Fibroblast of lung (primary cell): ENCODE data around the gene SLC22A14. TPM values are rescaled to one million over a fixed set of nuclear protein-coding genes. Genes with fewer than 3 reads are reported as not detected.

ENCODE experiments used
- DNase-seq, 2 donors: peaks; one replicate each; pipeline versions ENCODE4 v3.0.0 to v3.0.0-alpha.2; 2010; ENCODE audit warnings: low read depth in 2 of 2
- H2AFZ ChIP-seq: 2 replicates; pipeline ENCODE4 v1.5.1; 2012; ENCODE audit warnings: low read length, control low read depth, inconsistent platforms
- H3K27ac ChIP-seq: 2 replicates; pipeline ENCODE4 v1.5.1; 2011; ENCODE audit warnings: low read length, control low read depth; ENCODE audit not compliant: insufficient read depth
- H3K27me3 ChIP-seq: 2 replicates; pipeline ENCODE4 v1.5.1; 2011; ENCODE audit warnings: mild to moderate bottlenecking, low read length; ENCODE audit not compliant: control insufficient read depth, insufficient read depth
- H3K36me3 ChIP-seq: 2 replicates; pipeline ENCODE4 v1.5.1; 2011; ENCODE audit warnings: low read length; ENCODE audit not compliant: control insufficient read depth, insufficient read depth
- H3K4me1 ChIP-seq: 2 replicates; pipeline ENCODE4 v1.5.1; 2011; ENCODE audit warnings: low read length; ENCODE audit not compliant: control insufficient read depth, insufficient read depth; ENCODE audit errors: extremely low read depth
- H3K4me2 ChIP-seq: 2 replicates; pipeline ENCODE4 v1.5.1; 2011; ENCODE audit warnings: low read length, control low read depth; ENCODE audit not compliant: insufficient read depth; ENCODE audit errors: extremely low read depth
- H3K4me3 ChIP-seq, 4 experiments: fragments of 200-600 bp in 1 of 4; sonication (generic) in 1 of 4; replicated peaks in 1 of 4; 2 replicates each; pipeline ENCODE4 v1.5.1; 2011 to 2016; ENCODE audit warnings: low read length in 4 of 4, low read depth in 3 of 4, mild to moderate bottlenecking in 3 of 4, control low read depth in 2 of 4, inconsistent platforms in 1 of 4, mixed read lengths in 1 of 4; ENCODE audit not compliant: insufficient read depth in 1 of 4; ENCODE audit errors: control extremely low read depth in 1 of 4
- H3K79me2 ChIP-seq: 2 replicates; pipeline ENCODE4 v1.5.1; 2012; ENCODE audit warnings: mild to moderate bottlenecking, low read length, inconsistent platforms; ENCODE audit not compliant: control insufficient read depth, insufficient read depth
- H3K9ac ChIP-seq: 2 replicates; pipeline ENCODE4 v1.5.1; 2011; ENCODE audit warnings: mild to moderate bottlenecking, low read length, control low read depth; ENCODE audit not compliant: insufficient read depth
- H3K9me3 ChIP-seq: 2 replicates; pipeline ENCODE4 v1.5.1; 2012; ENCODE audit warnings: low read depth, low read length; ENCODE audit not compliant: control insufficient read depth, insufficient read depth
- H4K20me1 ChIP-seq: 2 replicates; pipeline ENCODE4 v1.5.1; 2011; ENCODE audit warnings: low read length; ENCODE audit not compliant: control insufficient read depth, insufficient read depth; ENCODE audit errors: extremely low read depth
- CTCF ChIP-seq, 2 donors: IDR thresholded peaks in 1 of 2; conservative IDR thresholded peaks in 1 of 2; 1 replicate in 1 of 2; 2 replicates in 1 of 2; pipeline ENCODE4 v1.5.1; 2011 to 2012; ENCODE audit warnings: low read length in 2 of 2, control low read depth in 1 of 2, inconsistent platforms in 1 of 2, low read depth in 1 of 2, mild to moderate bottlenecking in 1 of 2
- EZH2 ChIP-seq: IDR thresholded peaks from 2 replicates; pipeline ENCODE4 v1.5.1; 2012; ENCODE audit warnings: low read length, control low read depth, mild to moderate bottlenecking; ENCODE audit errors: missing control alignments
- polyA plus RNA-seq, 2 donors: library from polyadenylated mRNA; depleted of rRNA in 1 of 2; stranded (reverse) in 1 of 2; unstranded in 1 of 2; fragments of >200 nt; gene quantifications; 2 replicates each; pipeline ENCODE4 v1.2.1, GENCODE V29; 2011 to 2012; ENCODE audit warnings: missing spikeins in 1 of 2
- total RNA-seq: library from RNA; depleted of rRNA; stranded (reverse); fragments of >200 nt; gene quantifications from 2 replicates; pipeline ENCODE4 v1.2.1, GENCODE V29; 2014

Gene SLC22A14
- total and polyA plus RNA-seq, 2 donors (not counting 1 experiment from before 2014, with no cell fraction given) = 0.17 TPM; not detected in 1

GRCh38 chr3:38335263-38335662 lies 53.2 kb downstream of the SLC22A14 start:
- no peaks in the 10 kb centered on the region for H4K20me1 ChIP-seq
- H3K4me2 ChIP-seq = no peak overlapping the region
- H3K9ac ChIP-seq = no peak overlapping the region

GRCh38 chr3:38337703-38338102 lies 55.6 kb downstream of the SLC22A14 start:
- no peaks in the 10 kb centered on the region for H3K79me2 ChIP-seq
- DNase-seq = no peak
- H3K27ac ChIP-seq = no peak overlapping the region
- H3K4me1 ChIP-seq = no peaks in the 10 kb centered on the region
- TF ChIP-seq EZH2 = no peak
- TF ChIP-seq CTCF (conservative IDR thresholded peaks at IDR 0.05 in 1 of 2, IDR thresholded peaks at IDR 0.05 in 1 of 2; ENCODE audit: low read depth in 1 of 2, low read length in 2 of 2) = no peak
- no peak overlapping the region for H3K9ac ChIP-seq
- H3K9me3 ChIP-seq = no peaks in the 10 kb centered on the region
- no peak overlapping the region for H3K4me3 ChIP-seq
- H3K27me3 ChIP-seq = no peaks in the 10 kb centered on the region
- H3K36me3 ChIP-seq = no peaks in the 10 kb centered on the region
- H3K4me2 ChIP-seq = no peak overlapping the region
- H2AFZ ChIP-seq = no peak overlapping the region
- no peaks in the 10 kb centered on the region for H4K20me1 ChIP-seq

More at GRCh38 chr3:38335263-38335662, 53.2 kb downstream of the SLC22A14 start:
- Histone ChIP-seq H3K27me3 (no peaks in the 10 kb centered on the region), H3K9me3 (no peaks in the 10 kb centered on the region), H3K36me3 (no peaks in the 10 kb centered on the region), H2AFZ (no peak overlapping the region), H3K27ac (no peak overlapping the region), H3K4me3 (no peak overlapping the region), H3K79me2 (no peaks in the 10 kb centered on the region), H3K4me1 (no peaks in the 10 kb centered on the region)
- no peak for DNase-seq
- TF ChIP-seq CTCF (conservative IDR thresholded peaks at IDR 0.05 in 1 of 2, IDR thresholded peaks at IDR 0.05 in 1 of 2; ENCODE audit: low read depth in 1 of 2, low read length in 2 of 2) (no peak), EZH2 (no peak)

GRCh38 chr3:38343797-38344594 lies 61.9 kb downstream of the SLC22A14 start:
- TF ChIP-seq EZH2 (no peak), CTCF (conservative IDR thresholded peaks at IDR 0.05 in 1 of 2, IDR thresholded peaks at IDR 0.05 in 1 of 2; ENCODE audit: low read depth in 1 of 2, low read length in 2 of 2) (peak in 1 of 2 donors; percentile 4)
- Histone ChIP-seq H3K27me3 (no peaks in the 10 kb centered on the region), H3K4me2 (no peak overlapping the region), H3K27ac (no peak overlapping the region), H2AFZ (no peak overlapping the region), H3K9ac (no peak overlapping the region), H3K36me3 (no peaks in the 10 kb centered on the region), H4K20me1 (no peaks in the 10 kb centered on the region), H3K79me2 (no peaks in the 10 kb centered on the region), H3K9me3 (no peaks in the 10 kb centered on the region), H3K4me1 (peaks cover 2% of the 10 kb centered on the region), H3K4me3 (no peak overlapping the region)
- peak in 1 of 2 donors; percentile 33 for DNase-seq
